GM13977 (cell line): ENCODE data around the gene CCDC8.

Experiments
- DNase-seq: peaks from one replicate; pipeline ENCODE4 v3.0.0; 2012; ENCODE audit warnings: low spot score
- CTCF ChIP-seq: IDR thresholded peaks from 2 replicates; pipeline ENCODE4 v1.5.1; 2012; ENCODE audit warnings: mild to moderate bottlenecking, control low read depth; ENCODE audit not compliant: insufficient read depth; ENCODE audit errors: extremely low read depth, missing control alignments
- in situ Hi-C: fragments of 300-500 bp; cut with MboI; formaldehyde crosslinking; loops from one replicate; pipeline ENCODE4 v1.12.0; 2022; ENCODE audit warnings: low sequenced_read_pairs, low pct_unique_long_range_greater_than_20kb, mixed read lengths, inconsistent platforms; ENCODE audit not compliant: unreplicated experiment

The CCDC8 gene

GRCh38 chr19:46410205-46411087 is 2.9 kb downstream of the CCDC8 start:
- no peak for DNase-seq
- no peak for TF ChIP-seq CTCF
- in situ Hi-C loops: no loop called here

- DNase-seq: no peak
- in situ Hi-C loops: no loop called here
- no peak for TF ChIP-seq CTCF
These were observed 4.2 kb downstream of the CCDC8 start for GRCh38 chr19:46409191-46409590.

- in situ Hi-C loops: no loop called here
- DNase-seq: no peak
- no peak for TF ChIP-seq CTCF
These were observed 4.7 kb downstream of the CCDC8 start for GRCh38 chr19:46408664-46409039.

- TF ChIP-seq CTCF: no peak
- no peak for DNase-seq
- in situ Hi-C loops: no loop called here
These were observed 5.3 kb downstream of the CCDC8 start for GRCh38 chr19:46407856-46408663.

- no peak for TF ChIP-seq CTCF
- in situ Hi-C loops: no loop called here
- no peak for DNase-seq
These were observed 6.4 kb downstream of the CCDC8 start for GRCh38 chr19:46406976-46407375.

- in situ Hi-C loops: loop anchor here (5.0 kb wide), 1 partner anchor 82 kb away; no protein-coding TSS in a partner anchor
- no peak for DNase-seq
- no peak for TF ChIP-seq CTCF
These were observed 8.5 kb downstream of the CCDC8 start for GRCh38 chr19:46404753-46405468.
